ENCODE data around the gene RDH5.

- TF ChIP-seq EZH2phosphoT487 (IDR thresholded peaks at IDR 0.05; ENCODE audit: borderline replicate concordance, low read length): no peak
- TF ChIP-seq, protein P1, sequence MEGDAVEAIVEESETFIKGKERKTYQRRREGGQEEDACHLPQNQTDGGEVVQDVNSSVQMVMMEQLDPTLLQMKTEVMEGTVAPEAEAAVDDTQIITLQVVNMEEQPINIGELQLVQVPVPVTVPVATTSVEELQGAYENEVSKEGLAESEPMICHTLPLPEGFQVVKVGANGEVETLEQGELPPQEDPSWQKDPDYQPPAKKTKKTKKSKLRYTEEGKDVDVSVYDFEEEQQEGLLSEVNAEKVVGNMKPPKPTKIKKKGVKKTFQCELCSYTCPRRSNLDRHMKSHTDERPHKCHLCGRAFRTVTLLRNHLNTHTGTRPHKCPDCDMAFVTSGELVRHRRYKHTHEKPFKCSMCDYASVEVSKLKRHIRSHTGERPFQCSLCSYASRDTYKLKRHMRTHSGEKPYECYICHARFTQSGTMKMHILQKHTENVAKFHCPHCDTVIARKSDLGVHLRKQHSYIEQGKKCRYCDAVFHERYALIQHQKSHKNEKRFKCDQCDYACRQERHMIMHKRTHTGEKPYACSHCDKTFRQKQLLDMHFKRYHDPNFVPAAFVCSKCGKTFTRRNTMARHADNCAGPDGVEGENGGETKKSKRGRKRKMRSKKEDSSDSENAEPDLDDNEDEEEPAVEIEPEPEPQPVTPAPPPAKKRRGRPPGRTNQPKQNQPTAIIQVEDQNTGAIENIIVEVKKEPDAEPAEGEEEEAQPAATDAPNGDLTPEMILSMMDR (conservative IDR thresholded peaks at IDR 0.05; ENCODE audit: low read depth, low read length): no peak
- no peak for TF ChIP-seq EZH2 (IDR thresholded peaks at IDR 0.05; ENCODE audit: low read length, unreplicated experiment)
Measured at GRCh38 chr12:55733021-55733555, 12.9 kb downstream of the RDH5 start.

Measured in PC-3 (cell line).